HG02970 (cell line): ENCODE results near the gene STAC3.

Experiments used
- ATAC-seq: cut with Tn5 transposase; IDR thresholded peaks from one replicate; pipeline ENCODE4 v1.9.1; 2021; ENCODE audit warnings: mild to moderate bottlenecking, moderate library complexity, moderate number of reproducible peaks; ENCODE audit not compliant: unreplicated experiment, low FRiP score

Gene STAC3

DNA sequence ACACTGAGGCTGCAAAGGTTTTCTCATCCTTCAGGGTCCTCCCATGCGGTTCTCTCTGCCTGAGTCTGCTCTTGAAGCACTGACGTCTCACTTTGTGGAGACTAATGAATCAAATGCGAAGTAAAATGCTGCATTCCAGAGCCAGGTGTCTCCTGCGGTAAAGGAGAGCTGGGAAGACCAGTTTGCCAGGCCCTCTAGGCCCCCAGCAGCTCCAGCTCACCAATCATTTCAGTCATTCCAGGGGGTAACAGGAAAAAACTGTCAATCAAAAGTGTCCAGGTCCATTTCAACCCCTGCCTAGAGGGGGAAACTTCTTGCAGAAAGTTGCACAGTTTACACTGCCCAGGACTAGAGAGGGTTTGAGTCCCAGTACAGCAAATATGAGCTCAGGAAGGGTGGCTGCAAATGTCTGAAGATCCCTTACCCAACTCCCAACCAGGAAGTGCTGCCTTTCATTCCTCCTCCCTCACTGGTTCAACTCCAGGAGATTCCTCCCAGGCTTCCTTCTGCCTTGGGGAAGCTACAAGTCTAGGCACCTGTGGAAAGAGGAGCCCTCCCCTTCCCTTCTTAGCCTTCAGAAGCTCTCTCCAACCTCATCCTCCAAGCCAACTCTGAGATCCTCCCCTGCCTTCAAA, 37.1 kb downstream of the STAC3 start:
- no peak for ATAC-seq

DNA sequence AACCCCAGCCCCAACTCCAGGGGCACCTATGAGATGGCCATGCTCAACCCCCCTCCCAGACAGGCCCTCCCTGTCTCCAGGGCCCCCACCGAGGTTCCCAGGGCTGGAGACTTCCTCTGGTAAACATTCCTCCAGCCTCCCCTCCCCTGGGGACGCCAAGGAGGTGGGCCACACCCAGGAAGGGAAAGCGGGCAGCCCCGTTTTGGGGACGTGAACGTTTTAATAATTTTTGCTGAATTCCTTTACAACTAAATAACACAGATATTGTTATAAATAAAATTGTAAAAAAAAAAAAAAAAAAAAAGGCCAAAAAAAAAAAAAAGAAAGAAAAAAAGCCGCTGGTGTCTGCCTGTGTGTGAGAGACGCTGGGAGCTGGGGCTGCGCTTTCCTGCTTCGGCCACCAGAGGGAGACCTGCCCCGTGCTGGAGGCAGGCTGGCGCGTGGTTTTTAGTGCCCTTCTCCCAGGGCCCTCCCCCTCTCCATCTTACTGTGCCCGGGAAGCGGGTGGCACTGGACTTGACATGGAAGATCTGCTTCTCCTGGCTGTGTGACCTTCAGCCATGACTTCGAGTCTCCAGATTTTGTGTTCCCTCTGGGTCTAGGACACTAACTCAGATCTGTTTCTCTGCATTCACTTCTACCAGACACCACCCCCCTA, 37.8 kb downstream of the STAC3 start:
- ATAC-seq = no peak

DNA sequence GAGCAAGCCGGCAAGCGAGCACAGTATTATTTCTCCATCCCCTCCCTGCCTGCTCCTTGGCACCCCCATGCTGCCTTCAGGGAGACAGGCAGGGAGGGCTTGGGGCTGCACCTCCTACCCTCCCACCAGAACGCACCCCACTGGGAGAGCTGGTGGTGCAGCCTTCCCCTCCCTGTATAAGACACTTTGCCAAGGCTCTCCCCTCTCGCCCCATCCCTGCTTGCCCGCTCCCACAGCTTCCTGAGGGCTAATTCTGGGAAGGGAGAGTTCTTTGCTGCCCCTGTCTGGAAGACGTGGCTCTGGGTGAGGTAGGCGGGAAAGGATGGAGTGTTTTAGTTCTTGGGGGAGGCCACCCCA, 38.3 kb downstream of the STAC3 start:
- no peak for ATAC-seq

GRCh38 chr12:57211791-57212700, 38.9 kb downstream of the STAC3 start:
- no peak for ATAC-seq

GRCh38 chr12:57210926-57211692, 39.9 kb downstream of the STAC3 start:
- ATAC-seq = no peak

DNA sequence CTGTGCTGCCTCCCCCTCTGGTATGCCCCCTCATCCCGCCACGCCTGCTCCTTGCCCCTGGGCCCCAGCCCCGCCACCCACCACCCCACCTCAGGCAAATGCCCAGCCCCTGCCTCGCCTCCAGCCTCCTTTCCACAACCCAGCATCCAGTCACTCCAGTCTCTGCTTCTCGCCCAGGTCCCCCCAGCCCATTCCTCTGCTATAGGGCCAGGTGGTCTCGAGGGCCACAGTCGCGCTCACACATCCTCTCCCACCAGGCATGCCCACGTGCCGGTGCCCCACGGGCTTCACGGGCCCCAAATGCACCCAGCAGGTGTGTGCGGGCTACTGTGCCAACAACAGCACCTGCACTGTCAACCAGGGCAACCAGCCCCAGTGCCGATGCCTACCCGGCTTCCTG, 40.5 kb downstream of the STAC3 start:
- ATAC-seq = no peak

DNA sequence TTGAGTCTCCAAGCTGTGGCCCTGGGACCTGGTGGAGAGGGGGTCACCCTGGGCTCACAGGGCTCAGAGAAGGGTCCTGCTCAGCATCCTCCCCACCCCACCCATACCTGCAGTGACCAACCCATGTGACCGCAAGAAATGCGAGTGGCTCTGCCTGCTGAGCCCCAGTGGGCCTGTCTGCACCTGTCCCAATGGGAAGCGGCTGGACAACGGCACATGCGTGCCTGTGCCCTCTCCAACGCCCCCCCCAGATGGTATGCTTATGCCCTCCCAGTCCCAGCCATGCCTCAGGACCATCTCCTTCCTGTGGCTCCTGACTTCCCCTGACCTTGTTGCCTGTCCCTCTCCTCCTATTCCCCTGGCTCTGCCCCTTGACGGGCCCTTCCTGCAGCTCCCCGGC, 41.1 kb downstream of the STAC3 start:
- ATAC-seq = no peak

- ATAC-seq = no peak
These were observed 42.2 kb downstream of the STAC3 start for GRCh38 chr12:57208631-57209282.

DNA sequence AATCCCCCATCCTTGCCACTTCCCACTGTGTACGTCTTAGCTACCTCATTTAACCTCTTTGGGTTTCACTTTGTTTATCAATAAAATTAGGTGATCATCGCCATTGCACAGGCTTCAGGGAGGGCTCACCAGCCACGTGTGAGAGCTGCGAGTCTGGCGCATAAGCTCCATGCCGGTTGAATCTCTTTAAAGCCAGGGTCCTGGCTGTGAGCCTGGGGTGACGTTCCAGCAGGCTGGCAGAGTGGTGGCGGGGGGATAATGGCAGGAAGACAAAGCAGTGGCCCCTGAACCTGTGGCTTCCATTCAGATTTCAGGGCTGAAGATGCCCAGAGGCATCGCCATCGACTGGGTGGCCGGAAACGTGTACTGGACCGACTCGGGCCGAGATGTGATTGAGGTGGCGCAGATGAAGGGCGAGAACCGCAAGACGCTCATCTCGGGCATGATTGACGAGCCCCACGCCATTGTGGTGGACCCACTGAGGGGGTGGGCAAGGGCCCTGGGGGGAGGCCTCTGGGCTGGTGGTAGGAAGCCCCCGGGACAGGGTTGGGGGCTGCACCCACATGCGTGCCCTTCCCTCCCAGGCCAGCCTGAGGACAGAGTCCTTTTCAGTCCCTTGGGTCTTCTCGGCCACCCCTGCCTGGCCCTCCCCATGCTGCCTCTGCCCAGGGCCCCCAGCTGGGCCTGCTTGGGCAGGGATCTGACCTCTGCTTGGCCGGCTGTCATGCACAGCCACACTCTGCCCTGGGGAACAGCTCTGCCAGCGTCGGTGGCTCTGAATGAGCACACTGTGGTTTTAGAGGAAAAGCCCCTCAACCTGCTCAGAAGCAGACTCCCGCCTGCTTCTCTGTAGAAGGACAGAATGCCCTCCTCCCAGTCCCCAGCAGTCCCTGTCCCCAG, 43.0 kb downstream of the STAC3 start:
- ATAC-seq = no peak

DNA sequence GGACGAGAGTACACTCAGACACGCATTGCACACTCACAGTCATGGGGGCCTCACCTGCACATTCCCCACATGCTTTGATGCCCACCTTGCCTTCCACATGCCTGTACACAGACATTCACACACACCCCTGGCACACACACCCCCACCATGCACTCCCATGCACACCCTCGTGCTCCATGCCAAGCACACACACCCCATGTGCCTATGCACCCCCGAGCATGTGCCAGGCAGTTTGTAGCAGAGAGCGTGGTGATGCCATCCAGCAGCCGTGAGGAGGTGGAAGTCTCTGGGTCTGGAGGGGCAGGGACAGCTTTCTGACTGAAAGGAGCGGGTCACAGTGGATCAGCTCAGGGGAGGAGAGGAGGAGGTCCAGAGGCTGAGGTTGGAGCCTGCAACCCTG, 45.1 kb downstream of the STAC3 start:
- ATAC-seq = no peak

GRCh38 chr12:57205186-57205585, 45.8 kb downstream of the STAC3 start:
- no peak for ATAC-seq

GRCh38 chr12:57204454-57204853, 46.5 kb downstream of the STAC3 start:
- no peak for ATAC-seq

GRCh38 chr12:57203791-57204190, 47.2 kb downstream of the STAC3 start:
- no peak for ATAC-seq

GRCh38 chr12:57203201-57203600, 47.8 kb downstream of the STAC3 start:
- no peak for ATAC-seq

DNA sequence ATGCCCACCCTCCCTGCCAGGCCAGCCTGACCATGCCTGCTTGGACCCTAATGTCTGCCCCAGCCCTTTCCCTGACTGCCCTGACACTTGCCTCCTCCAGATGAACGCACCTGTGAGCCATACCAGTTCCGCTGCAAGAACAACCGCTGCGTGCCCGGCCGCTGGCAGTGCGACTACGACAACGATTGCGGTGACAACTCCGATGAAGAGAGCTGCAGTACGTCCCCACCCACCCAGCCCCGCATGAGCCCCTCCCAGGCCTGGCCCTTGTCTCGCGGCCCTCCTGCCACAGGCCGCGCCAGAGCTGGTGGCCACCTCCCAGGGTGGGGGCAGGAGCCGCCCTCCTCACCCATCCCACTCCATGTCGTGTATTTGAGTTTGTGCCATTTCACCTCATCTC, 48.7 kb downstream of the STAC3 start:
- no peak for ATAC-seq

GRCh38 chr12:57201631-57202030, 49.4 kb downstream of the STAC3 start:
- ATAC-seq = no peak

GRCh38 chr12:57201219-57201618, 49.8 kb downstream of the STAC3 start:
- ATAC-seq = no peak

- ATAC-seq = no peak
These were observed 50.5 kb downstream of the STAC3 start for GRCh38 chr12:57200497-57200896.

GRCh38 chr12:57199191-57199590, 51.8 kb downstream of the STAC3 start:
- ATAC-seq = no peak
